Heart left ventricle (tissue), 16 donors: ENCODE data around the gene SMC1B. TPM values are rescaled to one million over a fixed set of nuclear protein-coding genes. Genes with fewer than 3 reads are reported as not detected.
"Not testable (repeated sequence)": the region's sequence is repeated elsewhere in the genome, so short reads cannot be mapped to it uniquely, and the experiment has no call there.

Experiments
- ATAC-seq, 4 donors: fragments of 200-7000 bp; cut with Tn5 transposase; one replicate each; pipeline ENCODE4 v1.9.1; 2020 to 2022; ENCODE audit warnings: moderate library complexity in 4 of 4, mild to moderate bottlenecking in 3 of 4, moderate number of reproducible peaks in 1 of 4
- DNase-seq, 5 donors: peaks; one replicate each; pipeline ENCODE4 v3.0.0-alpha.2; 2020
- H3K27ac ChIP-seq, 12 donors: fragments of 200-600 bp; sonication (generic) in 4 of 12; one replicate each; pipeline versions ENCODE4 v1.5.0 to v1.8.0; 2016 to 2022; ENCODE audit warnings: mild to moderate bottlenecking in 2 of 12
- H3K27me3 ChIP-seq, 9 donors: fragments of 200-600 bp; sonication (generic) in 2 of 9; one replicate each; pipeline versions ENCODE4 v1.5.1 to v1.8.0; 2016 to 2022; ENCODE audit warnings: mild to moderate bottlenecking in 3 of 9
- H3K36me3 ChIP-seq, 9 donors: fragments of 200-600 bp; sonication (generic) in 2 of 9; one replicate each; pipeline versions ENCODE4 v1.5.0 to v1.8.0; 2018 to 2022; ENCODE audit warnings: mild to moderate bottlenecking in 2 of 9
- H3K4me1 ChIP-seq, 12 donors: fragments of 200-600 bp; sonication (generic) in 4 of 12; one replicate each; pipeline versions ENCODE4 v1.5.0 to v1.8.0; 2016 to 2022; ENCODE audit warnings: mild to moderate bottlenecking in 3 of 12
- H3K4me3 ChIP-seq, 12 donors: fragments of 200-600 bp; sonication (generic) in 4 of 12; one replicate each; pipeline versions ENCODE4 v1.5.0 to v1.8.0; 2017 to 2022; ENCODE audit warnings: mild to moderate bottlenecking in 9 of 12, moderate library complexity in 4 of 12
- H3K9me3 ChIP-seq, 12 donors: fragments of 200-600 bp; sonication (generic) in 4 of 12; one replicate each; pipeline versions ENCODE4 v1.5.0 to v1.8.0; 2016 to 2022; ENCODE audit warnings: mild to moderate bottlenecking in 1 of 12
- CTCF ChIP-seq, 12 donors: fragments of 200-600 bp; sonication (generic) in 4 of 12; IDR thresholded peaks; one replicate each; pipeline versions ENCODE4 v1.5.0 to v1.8.0; 2018 to 2022; ENCODE audit warnings: antibody characterized with exemption in 12 of 12, mild to moderate bottlenecking in 5 of 12
- POLR2A ChIP-seq, 2 donors: fragments of 450-650 bp; IDR thresholded peaks; one replicate each; pipeline ENCODE4 v1.6.1; 2017; ENCODE audit warnings: antibody characterized with exemption in 2 of 2, mild to moderate bottlenecking in 2 of 2, moderate library complexity in 2 of 2
- WGBS, 4 donors: extraction: QIAGEN DNeasy Blood & Tissue Kit in 2 of 4; methylation state at CpG; one replicate each; pipeline versions ENCODE4 v1.1.5 to v1.1.7; 2013 to 2018; 5-methylcytosine and 5-hydroxymethylcytosine counted together
- intact Hi-C, 10 donors: fragments of 100-400 bp; cut with DNase I; formaldehyde crosslinking; loops; one replicate each; pipeline versions ENCODE4 v1.11.1 to v1.14.2; 2022
- polyA plus RNA-seq, 2 donors: library from polyadenylated mRNA; stranded (reverse); fragments of 200-250 nt; gene quantifications; one replicate each; pipeline ENCODE4 v1.2.3, GENCODE V29; 2013
- total RNA-seq, 9 donors: library from RNA; depleted of rRNA in 2 of 9; stranded (reverse); fragments of >200 nt in 2 of 9; fragmentation: NEBNext Ultra II Directional in 3 of 9; extraction: Animal tissue kit (Norgen Biotek cat#: 25700) in 3 of 9; gene quantifications; one replicate each; pipeline versions ENCODE4 v1.1.0 to v1.2.4, GENCODE V29; 2016 to 2023
- donor health status: ischemic (EF 13 %, LVEDD 7.1; RV severe dilation, severe dysfunction).
- donor health status: healthy with polysubstance abuse.
- donor health status: DM: no; HTN: yes; CAD: no.
- donor health status: DM: no; HTN: no; CAD: no.
- donor health status: ischemic (EF 25% LVEDD 6.9; RV normal size, moderate dysfunction).
- donor health status: ischemic (EF 25% LVEDD 5.7; RV mildly dilated, moderate dysfunction).
- donor health status: healthy.
- donor health status: DM: yes; HTN: yes; CAD: no.
- donor health status: ischemic (EF 35%, LVEDD 5.7; RV mildly dilated, moderate dysfunction).
- donor health status: nonischemic (EF 11% LVEDD 7.7; RV severe dilation, severe dysfunction).
- donor health status: DM: yes; HTN: yes; CAD: no.
- donor health status: PGD.
- donor health status: ischemic (EF 29% LVEDD 5.4; RV normal size, mild dysfunction).
- donor health status: nonischemic (EF 23%, LVEDD 6.1; RV moderate dilation, normal function).

The SMC1B gene
- total and polyA plus RNA-seq, 11 donors = not detected

- intact Hi-C loops = loop anchor here in 1 of 10 donors (10.0 kb wide), 1 partner anchor 327 kb away; no protein-coding TSS in a partner anchor
- Histone ChIP-seq H3K27me3 (peaks cover 0 to 6% (median 0%) of the 10 kb centered on the region in 9 donors), H3K36me3 (no peaks in the 10 kb centered on the region), H3K27ac (no peak overlapping the region), H3K9me3 (no peaks in the 10 kb centered on the region), H3K4me1 (peaks cover 0 to 9% (median 0%) of the 10 kb centered on the region in 12 donors), H3K4me3 (no peak overlapping the region)
- ATAC-seq (no peak), DNase-seq (no peak)
- WGBS, 4 donors = 87 to 100% (median 93%) methylated on average over 2 of the region's 2 CpGs
- TF ChIP-seq POLR2A (IDR thresholded peaks at IDR 0.05) (no peak), CTCF (IDR thresholded peaks at IDR 0.05) (no peak)
Measured at GRCh38 chr22:45381348-45381747, 32.1 kb downstream of the SMC1B start.

GRCh38 chr22:45376703-45377102 is 36.7 kb downstream of the SMC1B start:
- no peak for TF ChIP-seq POLR2A (IDR thresholded peaks at IDR 0.05)
- TF ChIP-seq CTCF (IDR thresholded peaks at IDR 0.05) = no peak
- no peak for ATAC-seq
- peak in 2 of 5 donors; percentile 11 to 47 for DNase-seq
- no peaks in the 10 kb centered on the region for H3K27me3 ChIP-seq
- 61 to 79% (median 65%) methylated on average over 1 of the region's 1 CpG for WGBS, 4 donors
- H3K9me3 ChIP-seq = no peaks in the 10 kb centered on the region
- H3K27ac ChIP-seq = no peak overlapping the region
- peaks cover 0 to 9% (median 0%) of the 10 kb centered on the region in 12 donors for H3K4me1 ChIP-seq
- intact Hi-C loops = no loop called here
- no peak overlapping the region for H3K4me3 ChIP-seq
- H3K36me3 ChIP-seq = no peaks in the 10 kb centered on the region

GRCh38 chr22:45376009-45376408 is 37.4 kb downstream of the SMC1B start:
- no peaks in the 10 kb centered on the region for H3K27me3 ChIP-seq
- intact Hi-C loops = no loop called here
- ATAC-seq = no peak
- H3K36me3 ChIP-seq = no peaks in the 10 kb centered on the region
- H3K9me3 ChIP-seq = no peaks in the 10 kb centered on the region
- 77 to 95% (median 93%) methylated on average over 3 of the region's 3 CpGs for WGBS, 4 donors
- DNase-seq = no peak
- H3K4me1 ChIP-seq = peaks cover 0 to 9% (median 0%) of the 10 kb centered on the region in 12 donors
- H3K27ac ChIP-seq = no peak overlapping the region
- no peak overlapping the region for H3K4me3 ChIP-seq
- no peak for TF ChIP-seq POLR2A (IDR thresholded peaks at IDR 0.05)
- TF ChIP-seq CTCF (IDR thresholded peaks at IDR 0.05) = no peak

- DNase-seq, ATAC-seq, H3K4me1 ChIP-seq, intact Hi-C loops, H3K9me3 ChIP-seq, H3K36me3 ChIP-seq, H3K27ac ChIP-seq, H3K27me3 ChIP-seq, H3K4me3 ChIP-seq: not testable (repeated sequence)
- 83 to 90% (median 85%) methylated on average over 3 of the region's 3 CpGs for WGBS, 4 donors
Measured at GRCh38 chr22:45373592-45373991, 39.8 kb downstream of the SMC1B start.

GRCh38 chr22:45366713-45367112 is 46.7 kb downstream of the SMC1B start:
- no peak overlapping the region for H3K4me3 ChIP-seq
- intact Hi-C loops = no loop called here
- WGBS, 4 donors = 79 to 88% (median 85%) methylated on average over 3 of the region's 3 CpGs

More at GRCh38 chr22:45366713-45367112, 46.7 kb downstream of the SMC1B start:
- Histone ChIP-seq H3K9me3 (peaks cover 0 to 24% (median 12%) of the 10 kb centered on the region in 12 donors), H3K4me1 (no peaks in the 10 kb centered on the region), H3K36me3 (no peaks in the 10 kb centered on the region), H3K27ac (no peak overlapping the region), H3K27me3 (peaks cover 0 to 3% (median 0%) of the 10 kb centered on the region in 9 donors)
- ATAC-seq = no peak
- TF ChIP-seq POLR2A (IDR thresholded peaks at IDR 0.05) (no peak), CTCF (IDR thresholded peaks at IDR 0.05) (no peak)
- DNase-seq = no peak
